Measurements from ENCODE around the gene ALAD. TPM values are rescaled to one million over a fixed set of nuclear protein-coding genes. Genes with fewer than 3 reads are reported as not detected.

ALAD gene
- total and polyA plus RNA-seq, 2 of the 8 experiments (the other 6 are each of a cell fraction or from before 2014, with no cell fraction given): 8.2 to 15.3 TPM

DNA sequence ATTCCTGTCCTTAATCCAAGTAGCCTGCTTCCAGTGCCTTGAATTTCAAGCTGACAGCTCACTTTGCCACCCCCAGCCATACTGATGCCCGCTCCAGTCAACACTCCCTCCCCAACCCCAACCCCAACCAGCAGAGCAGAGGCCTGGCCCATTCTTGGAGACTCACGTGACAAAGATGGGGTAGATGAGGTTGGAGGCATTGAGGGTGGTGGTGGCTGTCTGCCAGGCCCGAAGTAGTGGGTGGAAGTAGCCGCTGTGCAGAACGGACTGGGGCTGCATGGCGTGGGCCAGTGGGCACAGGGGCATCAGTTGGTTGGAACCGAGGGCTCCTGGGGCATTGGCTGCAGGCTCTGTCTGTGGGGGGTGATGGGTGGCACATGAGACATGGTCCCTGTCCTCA lies 7.8 kb downstream of the ALAD start:
- no peak overlapping the region for H3K4me2 ChIP-seq (ENCODE audit: insufficient read depth in 1 of 2, low read depth in 2 of 2, low read length in 2 of 2)
- H2BK5ac ChIP-seq (ENCODE audit: low read depth, low read length): no peak overlapping the region
- H3K23me2 ChIP-seq (ENCODE audit: low read depth, low read length): no peaks in the 10 kb centered on the region
- DNase-seq (ENCODE audit: low read depth in 1 of 2, low spot score in 2 of 2): no peak
- POLR2A ChIA-PET (ENCODE audit: partially characterized antibody): no interaction called here
- CTCF ChIA-PET (ENCODE audit: partially characterized antibody): interaction anchor here (1.1 to 1.4 kb wide), 3 partner anchors 12 to 262 kb away, joined by 3 to 4 read pairs (median 3); no protein-coding TSS in a partner anchor
- WGBS, 2 experiments (ENCODE audit: extremely low coverage in 1 of 2, insufficient coverage in 1 of 2, insufficient read length in 1 of 2, insufficient replicate concordance in 2 of 2, low coverage in 1 of 2, low lambda C conversion rate in 2 of 2, missing lambda C conversion rate in 1 of 2): 95% methylated on average over 7 of the region's 7 CpGs; no CpG with 5 or more reads in 1 of the 2 experiments
- TF ChIP-seq MAFK (IDR thresholded peaks at IDR 0.05; ENCODE audit: low read depth, low read length) (no peak), BACH1 (IDR thresholded peaks at IDR 0.05; ENCODE audit: low read length) (no peak), CEBPB (IDR thresholded peaks at IDR 0.05; ENCODE audit: low read depth, low read length) (no peak), HDAC6 (IDR thresholded peaks at IDR 0.05; ENCODE audit: low read depth, low read length) (no peak)
- H3K79me2 ChIP-seq (ENCODE audit: control insufficient read depth in 1 of 2, insufficient read depth in 2 of 2, low read length in 2 of 2): no peaks in the 10 kb centered on the region
- FAIRE-seq: no peak
- no peak overlapping the region for H3K18ac ChIP-seq (ENCODE audit: extremely low read depth, low read length)
- peaks cover 0 to 9% (median 4%) of the 10 kb centered on the region in 4 experiments; a peak in 5 of 8 replicates for H3K36me3 ChIP-seq (ENCODE audit: control insufficient read depth in 2 of 4, insufficient read depth in 4 of 4, low read length in 3 of 4)
- H3K56ac ChIP-seq (replicated peaks; ENCODE audit: insufficient read length, low read depth, low read length): no peak overlapping the region
- H2BK12ac ChIP-seq (ENCODE audit: low read depth, low read length): no peak overlapping the region
- H3K9me3 ChIP-seq (ENCODE audit: insufficient read depth in 2 of 2, low read depth in 1 of 2, low read length in 1 of 2): no peaks in the 10 kb centered on the region
- no peak overlapping the region for H3K23ac ChIP-seq (ENCODE audit: insufficient read length)
- H3K79me1 ChIP-seq (ENCODE audit: low read depth, low read length): no peaks in the 10 kb centered on the region
- peaks cover 0 to 2% of the 10 kb centered on the region in 2 experiments for H4K20me1 ChIP-seq (replicated peaks in 1 of 2; ENCODE audit: control insufficient read depth in 1 of 2, insufficient read depth in 2 of 2, low read length in 2 of 2)
- no peak overlapping the region for H3K9ac ChIP-seq (replicated peaks in 1 of 4; ENCODE audit: extremely low read depth in 1 of 4, low read depth in 3 of 4, low read length in 3 of 4)
- H2BK20ac ChIP-seq (ENCODE audit: low read length): no peak overlapping the region
- H2BK120ac ChIP-seq (replicated peaks; ENCODE audit: low read depth, low read length): no peak overlapping the region
- no peak overlapping the region for H3K4me3 ChIP-seq (ENCODE audit: extremely low read depth in 1 of 4, insufficient read depth in 2 of 4, low read depth in 3 of 4, low read length in 4 of 4)
- H2BK15ac ChIP-seq (ENCODE audit: low read length): no peak overlapping the region
- no peaks in the 10 kb centered on the region for H3K4me1 ChIP-seq (replicated peaks in 1 of 4; ENCODE audit: control insufficient read depth in 3 of 4, insufficient read depth in 4 of 4, low read length in 3 of 4)
- no peaks in the 10 kb centered on the region for H3K27me3 ChIP-seq (replicated peaks in 1 of 4; ENCODE audit: control insufficient read depth in 3 of 4, extremely low read depth in 1 of 4, insufficient read depth in 3 of 4, low read length in 3 of 4)
- no peak overlapping the region for H2AFZ ChIP-seq (ENCODE audit: low read length)
- H4K5ac ChIP-seq (ENCODE audit: insufficient read length, low read depth, low read length): no peak overlapping the region
- no peak overlapping the region for H3K27ac ChIP-seq (ENCODE audit: low read depth, low read length)
- no peak overlapping the region for H3K4ac ChIP-seq (replicated peaks; ENCODE audit: insufficient read length, low read depth, low read length)
- no peak overlapping the region for H4K91ac ChIP-seq (replicated peaks; ENCODE audit: insufficient read length, low read length)
- H4K8ac ChIP-seq (ENCODE audit: extremely low read depth, insufficient read depth, low read length): no peak overlapping the region
- no peak overlapping the region for H2AK5ac ChIP-seq (ENCODE audit: low read depth, low read length)
- no peak overlapping the region for H3K14ac ChIP-seq (ENCODE audit: insufficient read length)

Data from H1 (cell line).